HL-60/S4 treated with retinoic acid at 250 ng/mL for 4 days and 3 days (cell line): ENCODE data around the gene TBC1D9.

Experiments
- in situ Hi-C: fragments of 300-500 bp; cut with MboI; formaldehyde crosslinking; loops from 2 replicates; pipeline ENCODE4 v1.7.0; 2022; ENCODE audit warnings: low sequenced_read_pairs

Gene TBC1D9

GRCh38 chr4:140697709-140698560, 58.2 kb downstream of the TBC1D9 start:
- in situ Hi-C loops, result no loop called here

DNA sequence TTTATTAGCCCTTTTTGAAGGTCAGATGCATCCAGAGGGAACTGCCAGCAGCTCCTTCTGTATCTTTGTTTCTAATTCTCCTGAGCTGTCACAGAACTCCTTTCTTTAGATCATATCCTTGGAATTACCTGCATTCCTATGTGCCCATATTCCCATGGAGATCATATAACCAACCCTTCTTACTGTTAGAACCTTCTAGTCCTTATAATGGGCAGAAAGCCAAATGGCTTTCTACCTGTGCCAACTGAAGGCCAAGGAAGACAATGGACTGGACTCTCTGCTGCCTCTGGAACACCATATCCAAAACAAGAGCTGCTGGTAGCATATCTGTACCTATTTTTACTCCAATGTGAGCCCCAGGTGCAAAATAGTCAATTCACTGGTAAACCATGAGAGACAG, 60.7 kb downstream of the TBC1D9 start:
- in situ Hi-C loops, result no loop called here

- in situ Hi-C loops, result no loop called here
Measured at GRCh38 chr4:140693562-140693961, 62.6 kb downstream of the TBC1D9 start.

- in situ Hi-C loops, result no loop called here
Measured at GRCh38 chr4:140691369-140691768, 64.8 kb downstream of the TBC1D9 start.

GRCh38 chr4:140690093-140690492, 66.1 kb downstream of the TBC1D9 start:
- in situ Hi-C loops, result no loop called here

DNA sequence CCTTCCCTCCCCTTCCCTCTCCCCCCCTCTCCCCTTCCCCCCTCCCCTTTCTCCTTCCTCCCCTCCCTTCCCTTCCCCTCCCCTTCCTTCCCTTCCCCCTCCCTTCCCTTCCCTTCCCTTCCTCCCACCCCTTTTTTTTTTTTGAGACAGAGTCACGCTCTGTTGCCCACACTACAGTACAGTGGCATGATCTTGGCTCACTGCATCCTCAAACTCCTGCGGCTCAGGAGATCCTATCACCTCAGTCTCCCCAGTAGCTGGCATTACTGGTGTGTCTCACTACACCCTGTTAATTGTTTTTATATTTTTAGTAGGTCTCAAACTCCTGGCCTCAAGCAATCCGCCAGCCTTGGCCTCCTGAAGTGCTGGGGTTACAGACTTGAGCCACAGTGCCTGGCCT, 66.6 kb downstream of the TBC1D9 start:
- in situ Hi-C loops, result no loop called here

DNA sequence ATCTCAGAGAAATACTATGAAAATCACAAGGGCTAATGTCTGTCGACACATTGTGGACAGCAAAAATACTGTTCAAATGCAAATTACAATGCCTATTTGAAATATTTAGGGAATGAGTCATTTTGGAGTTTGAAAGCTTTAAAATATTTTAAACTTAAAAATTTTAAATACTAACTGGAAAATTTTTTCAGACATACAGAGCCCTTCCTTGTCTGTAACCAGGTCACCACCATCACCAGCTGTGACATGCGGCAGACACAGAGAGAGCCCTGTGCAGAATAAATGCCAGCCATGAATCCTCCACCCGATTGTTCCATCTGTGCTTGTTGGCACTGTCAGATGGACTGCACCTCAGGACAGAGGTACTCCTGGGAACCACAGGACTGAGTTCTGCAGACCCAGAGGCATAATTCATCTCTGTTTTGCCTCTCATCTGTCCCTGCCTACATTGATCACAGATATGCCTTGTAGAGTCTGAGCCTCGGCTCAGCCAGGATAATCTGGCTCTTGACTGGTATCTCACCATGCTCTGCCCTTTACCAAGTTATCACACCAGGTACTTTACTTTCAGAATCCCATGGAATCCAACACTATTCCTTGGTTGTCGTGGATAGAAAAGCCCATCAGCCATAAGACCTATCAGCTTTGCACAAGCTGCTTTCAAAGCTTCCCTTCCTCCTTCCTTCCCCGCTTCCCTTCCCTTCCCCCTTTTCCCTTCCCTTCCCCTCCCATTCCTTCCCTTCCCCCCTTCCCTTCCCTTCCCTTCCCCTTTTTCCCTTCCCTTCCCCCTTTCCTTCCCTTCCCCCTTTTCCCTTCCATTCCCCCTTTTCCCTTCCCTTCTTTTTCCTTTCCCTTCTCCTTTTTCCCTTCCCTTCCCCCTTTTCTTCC, 67.2 kb downstream of the TBC1D9 start:
- in situ Hi-C loops, result no loop called here

- in situ Hi-C loops, result no loop called here
Measured at GRCh38 chr4:140686796-140687195, 69.4 kb downstream of the TBC1D9 start.

- in situ Hi-C loops, result no loop called here
Measured at GRCh38 chr4:140684314-140684713, 71.9 kb downstream of the TBC1D9 start.

GRCh38 chr4:140681201-140681600, 75.0 kb downstream of the TBC1D9 start:
- in situ Hi-C loops, result no loop called here

DNA sequence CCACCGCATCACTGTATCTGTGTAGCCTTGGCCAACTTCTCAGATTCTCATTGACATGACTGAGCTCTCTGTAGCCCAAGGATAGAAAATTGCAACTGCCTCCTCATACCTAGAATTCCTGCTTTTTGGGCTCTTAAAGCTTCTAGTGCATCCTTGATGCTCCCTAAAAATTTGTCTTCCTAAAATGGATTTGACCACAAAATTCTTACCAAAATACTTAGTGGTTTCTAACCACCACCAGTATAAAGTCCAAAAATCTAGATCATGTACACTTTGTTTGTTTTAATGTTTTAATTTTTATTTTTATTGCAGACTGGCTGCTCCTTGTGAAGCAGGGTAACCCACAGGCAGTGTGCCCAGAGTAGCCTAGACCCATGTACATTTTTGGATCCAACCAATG, 75.5 kb downstream of the TBC1D9 start:
- in situ Hi-C loops, result no loop called here

DNA sequence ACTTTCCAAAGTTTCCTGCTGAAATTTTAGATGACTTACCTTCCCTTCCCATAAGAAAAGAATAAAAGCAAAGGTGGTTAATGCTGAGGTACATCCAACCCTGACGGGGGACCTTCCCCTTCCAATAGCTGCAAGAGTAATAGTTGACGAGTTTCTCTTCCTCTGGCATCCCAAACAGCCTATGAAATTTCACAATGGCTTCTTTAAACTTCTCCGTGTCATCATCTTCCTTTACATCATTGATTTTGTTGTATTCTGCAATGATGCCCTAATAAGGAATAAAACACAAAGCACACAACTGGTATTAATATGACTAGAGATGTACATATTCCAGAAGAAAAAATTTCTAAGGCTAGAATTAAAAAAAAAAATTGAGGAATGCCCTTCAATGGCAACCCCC, 76.6 kb downstream of the TBC1D9 start:
- in situ Hi-C loops, result no loop called here

- in situ Hi-C loops, result no loop called here
Measured at GRCh38 chr4:140675599-140676231, 80.5 kb downstream of the TBC1D9 start.

DNA sequence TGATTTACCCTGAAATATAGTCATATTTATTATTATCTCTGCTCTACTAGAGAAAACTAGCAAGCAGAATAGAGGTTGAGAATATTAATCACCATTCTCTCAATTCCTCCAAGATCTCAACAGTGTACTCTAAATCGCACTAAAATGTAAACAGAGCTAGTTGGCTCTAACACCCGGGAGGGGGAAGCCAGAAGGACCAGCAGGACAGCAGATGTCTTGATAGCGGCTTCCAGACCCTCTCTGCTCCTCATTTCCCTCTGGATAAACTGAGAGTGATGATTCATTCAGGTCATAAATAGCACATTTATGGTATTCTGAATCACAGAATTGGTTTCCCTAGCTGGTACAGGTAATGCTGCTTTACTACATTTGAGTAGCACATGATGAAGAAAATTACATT, 82.5 kb downstream of the TBC1D9 start:
- in situ Hi-C loops, result no loop called here

- in situ Hi-C loops, result no loop called here
Measured at GRCh38 chr4:140672416-140672815, 83.8 kb downstream of the TBC1D9 start.

- in situ Hi-C loops, result no loop called here
Measured at GRCh38 chr4:140668111-140668510, 88.1 kb downstream of the TBC1D9 start.

GRCh38 chr4:140666889-140667614, 89.1 kb downstream of the TBC1D9 start:
- in situ Hi-C loops, result no loop called here

GRCh38 chr4:140662082-140662869, 93.9 kb downstream of the TBC1D9 start:
- in situ Hi-C loops, result no loop called here

GRCh38 chr4:140661550-140661949, 94.6 kb downstream of the TBC1D9 start:
- in situ Hi-C loops, result no loop called here
